GM13976 (cell line): ENCODE data around the gene RHOJ.

Experiments
- DNase-seq: peaks from one replicate; pipeline ENCODE4 v3.0.0; 2012; ENCODE audit warnings: low spot score
- in situ Hi-C: fragments of 300-500 bp; cut with MboI; formaldehyde crosslinking; loops from one replicate; pipeline ENCODE4 v1.12.0; 2022; ENCODE audit warnings: low sequenced_read_pairs, mixed read lengths, inconsistent platforms; ENCODE audit not compliant: unreplicated experiment
- TF ChIP-seq, protein P1 (sequence below): IDR thresholded peaks from 2 replicates; pipeline ENCODE4 v1.5.1; 2012; ENCODE audit warnings: borderline replicate concordance, mild to moderate bottlenecking; ENCODE audit not compliant: insufficient read depth; ENCODE audit errors: extremely low read depth, missing control alignments, control extremely low read depth

RHOJ gene

DNA sequence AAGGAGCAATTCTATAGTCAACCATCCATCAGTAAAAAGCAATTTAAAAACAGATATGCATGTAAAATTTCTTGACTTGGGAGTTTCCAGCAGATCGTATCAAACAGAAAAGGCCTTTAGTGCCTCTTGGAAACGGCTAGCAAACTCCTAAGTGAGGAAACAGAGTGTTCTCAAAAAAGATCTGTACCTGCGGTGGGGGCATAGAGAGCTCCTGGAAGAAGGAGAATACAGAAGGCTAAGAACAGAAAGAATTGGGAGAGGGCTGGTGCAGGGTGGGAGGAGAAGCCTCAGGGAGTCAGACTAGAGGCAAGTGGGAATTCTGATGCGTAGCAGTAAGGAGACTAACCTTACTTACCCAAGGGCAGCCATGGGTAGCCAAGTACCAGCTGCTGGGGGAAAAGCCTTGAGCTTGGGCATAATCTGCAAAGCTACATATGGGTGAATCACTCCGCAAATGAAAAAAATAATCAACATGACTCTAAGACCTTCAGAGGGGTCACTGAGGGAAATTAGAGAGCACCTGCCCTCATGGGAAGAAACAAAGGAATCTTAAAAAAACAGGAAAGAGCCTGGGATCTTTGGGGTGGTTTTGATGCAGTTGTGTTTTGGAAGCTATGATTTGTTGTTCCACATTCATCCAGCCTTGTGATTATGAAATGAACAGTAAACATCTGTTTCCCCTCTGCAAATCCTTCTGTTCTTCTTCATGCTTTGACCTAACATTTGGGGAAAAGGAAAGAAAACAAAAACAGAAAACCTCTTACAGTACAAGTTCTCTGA is 10.4 kb downstream of the RHOJ start:
- in situ Hi-C loops, result no loop called here
- DNase-seq, result no peak
- TF ChIP-seq, protein P1, sequence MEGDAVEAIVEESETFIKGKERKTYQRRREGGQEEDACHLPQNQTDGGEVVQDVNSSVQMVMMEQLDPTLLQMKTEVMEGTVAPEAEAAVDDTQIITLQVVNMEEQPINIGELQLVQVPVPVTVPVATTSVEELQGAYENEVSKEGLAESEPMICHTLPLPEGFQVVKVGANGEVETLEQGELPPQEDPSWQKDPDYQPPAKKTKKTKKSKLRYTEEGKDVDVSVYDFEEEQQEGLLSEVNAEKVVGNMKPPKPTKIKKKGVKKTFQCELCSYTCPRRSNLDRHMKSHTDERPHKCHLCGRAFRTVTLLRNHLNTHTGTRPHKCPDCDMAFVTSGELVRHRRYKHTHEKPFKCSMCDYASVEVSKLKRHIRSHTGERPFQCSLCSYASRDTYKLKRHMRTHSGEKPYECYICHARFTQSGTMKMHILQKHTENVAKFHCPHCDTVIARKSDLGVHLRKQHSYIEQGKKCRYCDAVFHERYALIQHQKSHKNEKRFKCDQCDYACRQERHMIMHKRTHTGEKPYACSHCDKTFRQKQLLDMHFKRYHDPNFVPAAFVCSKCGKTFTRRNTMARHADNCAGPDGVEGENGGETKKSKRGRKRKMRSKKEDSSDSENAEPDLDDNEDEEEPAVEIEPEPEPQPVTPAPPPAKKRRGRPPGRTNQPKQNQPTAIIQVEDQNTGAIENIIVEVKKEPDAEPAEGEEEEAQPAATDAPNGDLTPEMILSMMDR, result no peak

GRCh38 chr14:63220526-63220925 is 16.3 kb downstream of the RHOJ start:
- in situ Hi-C loops, result no loop called here
- no peak for DNase-seq
- TF ChIP-seq, protein P1, result no peak

GRCh38 chr14:63223596-63223995 is 19.4 kb downstream of the RHOJ start:
- in situ Hi-C loops, result no loop called here
- no peak for DNase-seq
- TF ChIP-seq, protein P1, result no peak

GRCh38 chr14:63224196-63224595 is 20.0 kb downstream of the RHOJ start:
- in situ Hi-C loops, result no loop called here

DNA sequence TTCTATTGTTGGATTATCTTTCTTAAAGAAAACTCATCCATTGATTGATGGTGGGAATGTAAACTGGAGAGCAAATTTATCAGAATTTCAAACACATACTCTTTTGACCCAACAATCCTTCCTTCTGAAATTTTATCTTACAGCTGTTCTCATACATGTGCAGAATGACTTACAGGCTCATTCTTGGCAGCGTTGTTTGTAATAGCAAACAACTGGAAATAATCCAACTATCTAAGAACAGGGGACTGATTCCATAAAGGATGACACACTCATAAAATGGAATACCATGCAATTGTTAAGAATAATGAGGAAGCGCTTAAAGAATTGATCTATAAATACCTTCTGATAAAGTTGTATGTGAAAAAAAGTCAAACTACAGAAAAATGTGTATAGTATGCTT is 24.0 kb downstream of the RHOJ start:
- in situ Hi-C loops, result no loop called here
- TF ChIP-seq, protein P1, result no peak
- DNase-seq, result no peak

More at GRCh38 chr14:63224196-63224595, 20.0 kb downstream of the RHOJ start:
- TF ChIP-seq, protein P1, result no peak
- no peak for DNase-seq

DNA sequence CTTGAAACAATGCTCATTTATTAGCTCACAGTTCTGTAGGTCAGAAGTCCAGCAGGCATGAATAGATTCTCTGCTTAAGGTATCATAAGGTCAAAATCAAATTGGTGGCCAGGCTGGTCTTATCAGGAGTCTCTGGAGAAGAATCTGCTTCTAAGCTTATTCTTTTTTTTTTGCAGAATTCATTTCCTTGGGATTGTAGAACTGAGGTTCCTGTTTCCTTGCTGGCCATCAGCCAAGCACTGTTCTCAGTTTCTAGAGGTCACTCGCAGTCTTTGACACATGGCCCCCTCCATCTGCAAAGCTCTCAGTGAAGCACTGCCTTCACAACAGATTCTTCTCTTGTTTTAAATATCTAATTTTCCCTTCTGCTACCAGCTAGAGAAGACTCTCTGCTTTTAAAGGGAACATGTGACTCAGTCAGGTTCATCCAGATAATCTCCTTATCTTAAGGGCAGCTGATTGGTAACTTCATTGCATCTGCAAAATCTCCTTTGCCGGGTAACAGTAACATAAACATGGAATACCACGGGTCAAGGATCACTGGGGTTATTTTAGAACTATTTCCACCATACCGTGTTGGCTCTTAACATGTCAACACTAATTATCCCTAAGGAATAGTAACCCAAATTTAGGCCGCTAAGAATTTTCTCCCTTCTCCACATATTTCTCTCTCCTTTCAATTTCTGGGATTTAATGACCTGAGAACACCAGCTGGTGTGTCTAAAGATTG is 25.3 kb downstream of the RHOJ start:
- no peak for DNase-seq
- in situ Hi-C loops, result no loop called here
- TF ChIP-seq, protein P1, result no peak

DNA sequence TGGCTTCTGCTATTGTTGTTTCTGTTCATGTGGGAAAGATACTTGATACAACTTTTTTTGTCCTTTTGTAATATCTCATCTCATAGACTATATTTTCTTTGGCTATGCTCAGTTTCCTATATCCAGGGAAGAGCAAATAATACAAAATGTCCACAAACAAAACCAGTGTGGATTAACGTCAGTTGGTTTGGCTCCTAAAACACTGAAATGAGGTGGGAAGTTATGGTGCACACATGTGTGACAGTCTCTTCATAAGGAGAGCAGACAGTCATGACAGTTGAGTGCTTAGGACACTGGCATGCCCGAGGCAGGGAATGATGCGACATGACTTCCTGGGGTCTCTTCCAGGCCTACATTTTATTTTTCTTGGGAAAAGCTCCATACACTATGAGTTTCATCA is 27.5 kb downstream of the RHOJ start:
- TF ChIP-seq, protein P1, result no peak
- DNase-seq, result no peak
- in situ Hi-C loops, result no loop called here
